ENCODE data around the gene COA7.
"Not testable (repeated sequence)": the region's sequence is repeated elsewhere in the genome, so short reads cannot be mapped to it uniquely, and the experiment has no call there.

COA7 gene

DNA sequence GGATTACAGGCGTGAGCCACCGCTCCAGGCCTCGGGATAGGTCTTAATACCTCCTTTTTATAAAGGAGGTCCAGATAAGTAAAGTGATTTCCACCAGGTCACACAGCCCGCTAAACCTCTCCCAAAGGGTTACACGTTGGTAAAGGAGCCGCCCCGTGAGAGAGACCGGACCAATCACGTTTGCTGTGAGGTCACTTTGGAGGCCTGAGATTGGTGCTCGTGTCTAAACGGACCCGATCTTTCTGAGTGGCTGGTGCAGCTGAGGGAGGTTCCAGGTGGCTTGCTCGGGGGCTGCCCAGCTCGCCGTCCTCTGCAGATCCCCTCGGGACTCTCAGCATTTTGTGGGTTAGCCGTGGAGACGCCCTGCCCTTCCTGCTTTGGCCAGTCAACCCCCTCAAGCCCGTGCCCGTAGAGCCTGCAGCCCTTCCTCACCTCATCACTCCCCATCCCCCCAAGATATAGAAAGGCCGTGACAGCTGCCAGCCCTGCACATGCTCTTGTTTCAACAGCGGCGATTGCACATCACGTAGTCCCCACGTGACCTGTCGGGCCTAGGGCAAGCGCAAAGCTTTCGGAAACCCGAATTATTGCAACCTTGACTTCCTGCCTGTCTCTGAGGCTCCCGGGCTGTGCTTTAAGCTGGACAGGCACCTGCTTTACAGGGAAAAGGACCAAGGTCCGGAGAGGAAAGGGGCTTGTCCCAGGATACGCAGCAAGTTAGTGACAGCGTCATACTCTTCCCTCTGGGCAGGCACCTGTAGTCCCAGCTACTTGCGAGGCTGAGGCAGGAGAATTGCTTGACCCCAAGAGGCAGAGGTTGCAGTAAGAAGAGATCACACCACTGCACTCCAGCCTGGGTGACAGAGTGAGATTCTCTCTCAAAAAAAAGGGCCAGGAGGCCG, 5.0 kb upstream of the COA7 start:
- peak; percentile 92 for DNase-seq (ENCODE audit: low read depth, low spot score)
- H3K27ac ChIP-seq (ENCODE audit: low read length) = no peak overlapping the region
- no peaks in the 10 kb centered on the region for H3K9me3 ChIP-seq (ENCODE audit: control insufficient read depth, insufficient read depth, low read length)
- no peaks in the 10 kb centered on the region for H3K27me3 ChIP-seq (ENCODE audit: control insufficient read depth, insufficient read depth, low read length)
- no CpG with 5 or more reads among the region's 35 CpGs for WGBS (ENCODE audit: insufficient coverage, insufficient read length)
- no peaks in the 10 kb centered on the region for H3K4me1 ChIP-seq (ENCODE audit: control insufficient read depth, insufficient read depth, low read length)
- H3K4me3 ChIP-seq (ENCODE audit: low read length) = peak overlapping the region; percentile 33; the same call in 1 of the 2 replicates
- H3K36me3 ChIP-seq (ENCODE audit: control insufficient read depth, insufficient read depth, low read length) = no peaks in the 10 kb centered on the region

DNA sequence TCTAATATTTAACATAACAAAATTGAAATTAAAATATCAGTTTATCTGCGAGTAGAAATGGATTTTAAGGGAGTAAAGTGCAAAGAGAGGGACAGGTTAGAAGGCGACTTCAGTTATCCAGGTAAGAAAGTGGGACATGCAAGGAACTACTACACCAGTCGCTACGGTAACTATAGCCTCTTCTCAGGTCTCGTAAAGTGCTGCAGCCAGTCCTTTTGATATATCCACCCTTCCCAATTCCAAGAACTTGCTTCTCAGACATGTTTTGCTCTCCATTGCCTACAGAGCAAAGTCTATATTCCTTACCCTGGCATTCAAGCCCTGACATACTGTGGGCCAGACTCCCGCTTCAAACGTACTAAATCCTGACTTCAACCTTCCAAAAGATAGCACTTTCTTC, 2.5 kb downstream of the COA7 start:
- Histone ChIP-seq H3K27me3 (ENCODE audit: control insufficient read depth, insufficient read depth, low read length) (no peaks in the 10 kb centered on the region), H3K4me3 (ENCODE audit: low read length) (no peak overlapping the region), H3K36me3 (ENCODE audit: control insufficient read depth, insufficient read depth, low read length) (peaks cover 9% of the 10 kb centered on the region; the same call in 1 of the 2 replicates), H3K27ac (ENCODE audit: low read length) (no peak overlapping the region), H3K9me3 (ENCODE audit: control insufficient read depth, insufficient read depth, low read length) (no peaks in the 10 kb centered on the region), H3K4me1 (ENCODE audit: control insufficient read depth, insufficient read depth, low read length) (no peaks in the 10 kb centered on the region)
- no peak for DNase-seq (ENCODE audit: low read depth, low spot score)
- whole genome bisulfite sequencing (ENCODE audit: insufficient coverage, insufficient read length) = 100% methylated on average over 1 of the region's 7 CpGs

DNA sequence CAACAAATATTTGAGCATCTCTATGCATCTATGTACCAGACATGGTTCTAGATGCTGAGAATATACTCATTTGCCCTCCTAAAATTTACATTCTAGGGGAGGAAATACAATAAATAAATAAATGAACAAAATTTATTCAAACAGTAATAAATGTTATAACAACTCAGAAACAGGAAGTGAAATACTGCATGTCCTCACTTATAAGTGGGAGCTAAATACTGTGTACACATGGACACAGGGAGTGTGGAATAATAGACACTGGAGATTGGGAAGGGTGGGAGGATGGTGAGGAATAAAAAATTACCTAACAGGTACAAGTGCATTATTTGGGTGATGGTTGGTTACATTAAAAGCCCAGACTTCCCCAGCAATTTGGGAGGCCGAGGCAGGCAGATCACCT, 4.3 kb downstream of the COA7 start:
- Histone ChIP-seq H3K4me3 (ENCODE audit: low read length) (no peak overlapping the region), H3K27me3 (ENCODE audit: control insufficient read depth, insufficient read depth, low read length) (no peaks in the 10 kb centered on the region), H3K36me3 (ENCODE audit: control insufficient read depth, insufficient read depth, low read length) (peaks cover 9% of the 10 kb centered on the region; the same call in 1 of the 2 replicates), H3K4me1 (ENCODE audit: control insufficient read depth, insufficient read depth, low read length) (no peaks in the 10 kb centered on the region), H3K9me3 (ENCODE audit: control insufficient read depth, insufficient read depth, low read length) (no peaks in the 10 kb centered on the region), H3K27ac (ENCODE audit: low read length) (no peak overlapping the region)
- DNase-seq (ENCODE audit: low read depth, low spot score) = no peak
- WGBS (ENCODE audit: insufficient coverage, insufficient read length) = no CpG with 5 or more reads among the region's 1 CpG

DNA sequence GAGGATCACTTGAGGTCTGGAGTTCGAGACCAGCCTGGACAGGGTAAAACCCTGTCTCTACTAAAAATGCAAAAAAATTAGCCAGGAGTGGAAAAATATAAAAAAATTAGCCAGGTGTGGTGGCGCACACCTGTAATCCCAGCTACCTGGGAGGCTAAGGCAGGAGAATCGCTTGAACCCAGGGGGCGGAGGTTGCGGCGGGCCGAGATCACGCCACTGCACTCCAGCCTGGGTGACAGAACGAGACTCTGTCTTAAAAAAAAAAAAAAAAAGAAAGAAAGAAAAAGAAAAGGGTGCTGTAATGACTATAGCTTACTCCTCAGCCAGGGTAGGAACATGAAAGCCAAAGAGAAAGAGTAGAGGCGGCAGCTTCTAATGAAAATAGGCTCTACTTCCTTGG, 4.8 kb downstream of the COA7 start:
- not testable (repeated sequence) for H3K27me3 ChIP-seq (ENCODE audit: control insufficient read depth, insufficient read depth, low read length); H3K4me1 ChIP-seq (ENCODE audit: control insufficient read depth, insufficient read depth, low read length); DNase-seq (ENCODE audit: low read depth, low spot score); H3K9me3 ChIP-seq (ENCODE audit: control insufficient read depth, insufficient read depth, low read length); H3K4me3 ChIP-seq (ENCODE audit: low read length); H3K27ac ChIP-seq (ENCODE audit: low read length); H3K36me3 ChIP-seq (ENCODE audit: control insufficient read depth, insufficient read depth, low read length)
- WGBS (ENCODE audit: insufficient coverage, insufficient read length) = no CpG with 5 or more reads among the region's 10 CpGs

DNA sequence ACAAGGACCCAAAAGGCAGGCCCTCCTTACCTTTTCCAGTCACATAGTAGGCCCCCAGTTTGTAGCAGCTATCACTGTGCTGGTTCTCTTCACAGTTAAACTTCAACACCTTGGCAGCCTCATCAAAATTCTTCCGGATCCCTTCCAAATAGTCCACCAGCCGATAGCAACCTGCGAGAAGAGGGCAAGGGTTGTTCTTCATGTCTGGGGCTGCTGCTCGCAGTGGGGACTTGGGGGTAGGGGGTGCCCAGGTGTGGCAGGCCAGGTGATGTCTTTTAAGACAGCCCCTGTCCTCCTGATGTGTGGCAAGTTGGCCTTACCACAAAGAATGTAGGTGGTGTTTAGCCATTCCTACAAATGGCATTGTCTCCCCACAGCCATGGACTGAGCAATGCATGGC, 5.5 kb downstream of the COA7 start:
- H3K9me3 ChIP-seq (ENCODE audit: control insufficient read depth, insufficient read depth, low read length) = no peaks in the 10 kb centered on the region
- no CpG with 5 or more reads among the region's 4 CpGs for WGBS (ENCODE audit: insufficient coverage, insufficient read length)
- no peaks in the 10 kb centered on the region for H3K27me3 ChIP-seq (ENCODE audit: control insufficient read depth, insufficient read depth, low read length)
- no peak overlapping the region for H3K4me3 ChIP-seq (ENCODE audit: low read length)
- no peak for DNase-seq (ENCODE audit: low read depth, low spot score)
- no peak overlapping the region for H3K27ac ChIP-seq (ENCODE audit: low read length)
- H3K4me1 ChIP-seq (ENCODE audit: control insufficient read depth, insufficient read depth, low read length) = no peaks in the 10 kb centered on the region
- H3K36me3 ChIP-seq (ENCODE audit: control insufficient read depth, insufficient read depth, low read length) = peaks cover 12% of the 10 kb centered on the region; the same call in 1 of the 2 replicates

DNA sequence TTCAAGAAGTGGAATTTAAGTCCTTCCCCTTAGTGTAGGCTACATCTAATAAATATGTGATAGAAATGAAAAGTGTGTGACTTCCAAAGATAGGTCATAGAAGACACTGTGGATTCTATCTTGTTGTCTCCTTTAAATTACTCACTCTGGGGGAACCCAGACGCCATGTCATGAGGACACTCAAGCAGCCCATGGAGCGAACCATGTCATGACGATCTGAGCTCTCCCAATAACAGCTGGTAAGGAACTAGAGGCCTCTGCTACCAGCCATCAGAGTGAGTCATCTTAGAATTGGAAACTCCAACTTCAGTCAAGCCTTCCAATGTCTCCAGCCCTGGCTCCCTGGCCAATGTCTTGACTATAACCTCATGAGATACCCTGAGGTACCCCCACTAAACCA, 6.3 kb downstream of the COA7 start:
- H3K27ac ChIP-seq (ENCODE audit: low read length) = no peak overlapping the region
- DNase-seq (ENCODE audit: low read depth, low spot score) = no peak
- peaks cover 17% of the 10 kb centered on the region for H3K36me3 ChIP-seq (ENCODE audit: control insufficient read depth, insufficient read depth, low read length)
- H3K4me1 ChIP-seq (ENCODE audit: control insufficient read depth, insufficient read depth, low read length) = no peaks in the 10 kb centered on the region
- H3K4me3 ChIP-seq (ENCODE audit: low read length) = no peak overlapping the region
- no peaks in the 10 kb centered on the region for H3K9me3 ChIP-seq (ENCODE audit: control insufficient read depth, insufficient read depth, low read length)
- H3K27me3 ChIP-seq (ENCODE audit: control insufficient read depth, insufficient read depth, low read length) = no peaks in the 10 kb centered on the region
- WGBS (ENCODE audit: insufficient coverage, insufficient read length) = no CpG with 5 or more reads among the region's 3 CpGs

DNA sequence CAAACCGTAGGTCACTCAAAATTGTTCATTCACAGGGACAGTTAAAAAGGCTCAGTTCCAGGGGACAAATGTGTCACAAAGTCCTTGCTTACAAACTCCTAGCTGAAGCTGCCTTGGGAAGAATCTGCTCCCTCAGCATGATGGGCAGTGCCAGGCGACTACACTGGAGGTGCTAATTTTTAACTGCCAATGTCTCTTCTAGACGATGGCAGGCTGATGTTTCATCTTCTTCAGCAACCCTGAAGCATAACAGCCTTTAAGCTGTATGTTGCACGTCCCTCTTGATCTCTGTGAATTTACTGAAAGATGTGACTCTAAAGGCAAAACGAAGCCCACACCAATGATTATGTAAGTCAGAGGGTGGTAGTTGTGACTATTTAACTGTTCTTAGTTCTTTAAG, 11.3 kb downstream of the COA7 start:
- no CpG with 5 or more reads among the region's 5 CpGs for WGBS (ENCODE audit: insufficient coverage, insufficient read length)
- no peaks in the 10 kb centered on the region for H3K9me3 ChIP-seq (ENCODE audit: control insufficient read depth, insufficient read depth, low read length)
- H3K27me3 ChIP-seq (ENCODE audit: control insufficient read depth, insufficient read depth, low read length) = no peaks in the 10 kb centered on the region
- peaks cover 13% of the 10 kb centered on the region for H3K36me3 ChIP-seq (ENCODE audit: control insufficient read depth, insufficient read depth, low read length)
- no peaks in the 10 kb centered on the region for H3K4me1 ChIP-seq (ENCODE audit: control insufficient read depth, insufficient read depth, low read length)
- H3K4me3 ChIP-seq (ENCODE audit: low read length) = no peak overlapping the region
- no peak overlapping the region for H3K27ac ChIP-seq (ENCODE audit: low read length)
- no peak for DNase-seq (ENCODE audit: low read depth, low spot score)

DNA sequence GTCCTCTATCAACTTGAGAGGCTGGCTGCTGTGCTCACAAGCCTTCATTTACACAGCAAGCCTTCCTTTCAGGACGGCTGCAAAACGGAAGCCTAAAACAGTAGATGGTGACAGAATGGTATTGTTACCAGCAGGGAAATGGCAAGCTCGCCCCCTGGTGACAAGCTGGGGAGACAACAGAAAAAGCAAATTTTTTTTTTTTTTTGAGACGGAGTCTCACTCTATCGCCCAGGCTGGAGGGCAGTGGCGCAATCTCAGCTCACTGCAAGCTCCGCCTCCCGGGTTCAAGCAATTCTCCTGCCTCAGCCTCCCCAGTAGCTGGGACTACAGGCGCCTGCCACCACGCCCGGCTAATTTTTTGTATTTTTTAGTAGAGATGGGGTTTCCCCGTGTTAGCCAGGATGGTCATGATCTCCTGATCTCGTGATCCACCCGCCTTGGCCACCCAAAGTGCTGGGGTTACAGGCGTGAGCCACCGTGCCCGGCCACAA, 11.8 kb downstream of the COA7 start:
- H3K4me3 ChIP-seq (ENCODE audit: low read length); H3K9me3 ChIP-seq (ENCODE audit: control insufficient read depth, insufficient read depth, low read length); H3K27me3 ChIP-seq (ENCODE audit: control insufficient read depth, insufficient read depth, low read length); DNase-seq (ENCODE audit: low read depth, low spot score); H3K27ac ChIP-seq (ENCODE audit: low read length); H3K4me1 ChIP-seq (ENCODE audit: control insufficient read depth, insufficient read depth, low read length): not testable (repeated sequence)
- peaks cover 12% of the 10 kb centered on the region for H3K36me3 ChIP-seq (ENCODE audit: control insufficient read depth, insufficient read depth, low read length)
- no CpG with 5 or more reads among the region's 17 CpGs for WGBS (ENCODE audit: insufficient coverage, insufficient read length)

DNA sequence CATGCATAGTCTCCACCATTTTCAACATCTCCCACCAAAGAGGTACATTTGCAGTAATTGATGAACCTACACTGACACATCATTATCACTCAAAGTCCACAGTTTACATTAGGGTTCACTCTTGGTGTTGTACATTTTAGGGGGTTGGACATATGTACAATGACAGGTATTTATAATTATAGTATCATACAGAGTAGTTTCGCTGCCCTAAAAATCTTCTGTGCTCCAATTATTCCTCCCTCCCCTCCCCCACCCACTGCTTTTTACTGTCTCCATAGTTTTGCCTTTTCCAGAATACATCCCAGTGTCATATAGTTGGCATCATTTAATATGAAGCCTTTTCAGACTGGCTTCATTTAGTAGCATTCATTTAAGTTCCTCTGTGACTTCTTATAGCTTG, 13.6 kb downstream of the COA7 start:
- DNase-seq (ENCODE audit: low read depth, low spot score) = no peak
- H3K27me3 ChIP-seq (ENCODE audit: control insufficient read depth, insufficient read depth, low read length) = no peaks in the 10 kb centered on the region
- H3K4me1 ChIP-seq (ENCODE audit: control insufficient read depth, insufficient read depth, low read length) = 0 out of 2 replicates have a peak, but pooled peaks cover 2% of the 10 kb centered on the region
- H3K36me3 ChIP-seq (ENCODE audit: control insufficient read depth, insufficient read depth, low read length) = peaks cover 12% of the 10 kb centered on the region
- no peak overlapping the region for H3K4me3 ChIP-seq (ENCODE audit: low read length)
- H3K27ac ChIP-seq (ENCODE audit: low read length) = no peak overlapping the region
- WGBS (ENCODE audit: insufficient coverage, insufficient read length) = no CpG with 5 or more reads among the region's 1 CpG
- H3K9me3 ChIP-seq (ENCODE audit: control insufficient read depth, insufficient read depth, low read length) = no peaks in the 10 kb centered on the region

DNA sequence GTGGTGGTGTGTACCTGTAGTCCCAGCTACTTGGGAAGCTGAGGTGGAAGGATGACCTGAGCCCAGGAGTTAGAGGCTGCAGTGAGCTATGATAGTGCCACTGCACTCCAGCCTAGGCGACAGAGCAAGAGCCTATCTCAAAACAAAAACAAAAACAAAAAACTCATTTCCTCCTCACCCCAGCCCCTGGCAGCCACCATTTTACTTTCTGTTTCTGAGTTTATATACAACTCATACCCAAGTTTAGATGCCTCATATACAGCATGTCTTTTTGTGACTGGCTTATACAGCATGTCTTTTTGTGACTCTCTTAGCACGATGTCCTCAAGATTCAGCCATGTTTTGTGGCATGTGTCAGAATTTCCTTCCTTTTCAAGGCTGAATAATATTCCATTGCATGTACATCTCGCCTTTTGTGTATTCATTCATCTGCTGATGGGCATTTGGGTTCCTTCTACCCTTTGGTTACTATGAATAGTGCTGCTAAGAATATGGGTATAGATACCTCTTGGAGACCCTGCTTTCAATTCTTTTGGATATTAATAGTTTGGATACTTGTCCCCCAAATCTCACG, 14.7 kb downstream of the COA7 start:
- Histone ChIP-seq H3K9me3 (ENCODE audit: control insufficient read depth, insufficient read depth, low read length) (no peaks in the 10 kb centered on the region), H3K27me3 (ENCODE audit: control insufficient read depth, insufficient read depth, low read length) (no peaks in the 10 kb centered on the region), H3K36me3 (ENCODE audit: control insufficient read depth, insufficient read depth, low read length) (peaks cover 12% of the 10 kb centered on the region), H3K4me3 (ENCODE audit: low read length) (no peak overlapping the region), H3K27ac (ENCODE audit: low read length) (no peak overlapping the region), H3K4me1 (ENCODE audit: control insufficient read depth, insufficient read depth, low read length) (0 out of 2 replicates have a peak, but pooled peaks cover 2% of the 10 kb centered on the region)
- DNase-seq (ENCODE audit: low read depth, low spot score) = no peak
- WGBS (ENCODE audit: insufficient coverage, insufficient read length) = no CpG with 5 or more reads among the region's 4 CpGs
